NCI-H128 (cell line): Measurements from ENCODE around the gene COG5.

ENCODE experiments used
- DNase-seq: peaks from one replicate; lab custom pipeline; 2025; ENCODE audit not compliant: unreplicated experiment; lab: John Stamatoyannopoulos, UW

COG5 gene

DNA sequence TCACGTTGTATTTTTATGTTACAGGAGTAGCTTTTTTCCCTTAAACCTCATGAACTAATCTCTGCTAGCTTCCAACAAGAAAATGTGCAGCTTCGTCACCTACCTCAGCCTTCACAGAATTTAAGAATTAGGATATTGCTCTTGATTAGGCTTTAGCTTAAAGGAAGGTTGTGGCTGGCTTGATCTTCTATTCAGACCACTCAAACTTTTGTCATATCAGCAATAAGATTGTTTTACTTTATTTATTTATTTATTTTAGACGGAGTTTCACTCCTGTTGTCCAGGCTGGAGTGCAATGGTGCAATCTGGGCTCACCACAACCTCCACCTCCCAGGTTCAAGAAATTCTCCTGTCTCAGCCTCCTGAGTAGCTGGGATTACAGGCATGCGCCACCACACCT lies 219.4 kb downstream of the COG5 start:
- no peak for DNase-seq

DNA sequence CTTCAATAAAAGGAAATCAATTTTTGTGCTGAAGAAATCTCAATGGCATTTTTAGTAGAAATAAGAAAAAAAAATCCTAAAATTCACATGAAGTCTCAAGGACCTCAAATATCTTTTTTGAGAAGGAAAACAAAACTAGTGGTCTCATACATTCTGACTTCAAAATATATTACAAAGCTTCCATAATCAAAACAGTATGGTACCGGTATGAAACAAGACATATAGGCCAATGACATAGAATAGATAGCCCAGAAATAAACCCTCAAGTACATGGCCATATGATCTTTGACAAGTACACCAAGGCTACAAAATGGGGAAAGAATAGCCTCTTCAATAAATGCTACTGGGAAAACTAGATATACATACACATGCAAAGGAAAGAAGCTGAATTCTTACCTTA lies 225.6 kb downstream of the COG5 start:
- no peak for DNase-seq

DNA sequence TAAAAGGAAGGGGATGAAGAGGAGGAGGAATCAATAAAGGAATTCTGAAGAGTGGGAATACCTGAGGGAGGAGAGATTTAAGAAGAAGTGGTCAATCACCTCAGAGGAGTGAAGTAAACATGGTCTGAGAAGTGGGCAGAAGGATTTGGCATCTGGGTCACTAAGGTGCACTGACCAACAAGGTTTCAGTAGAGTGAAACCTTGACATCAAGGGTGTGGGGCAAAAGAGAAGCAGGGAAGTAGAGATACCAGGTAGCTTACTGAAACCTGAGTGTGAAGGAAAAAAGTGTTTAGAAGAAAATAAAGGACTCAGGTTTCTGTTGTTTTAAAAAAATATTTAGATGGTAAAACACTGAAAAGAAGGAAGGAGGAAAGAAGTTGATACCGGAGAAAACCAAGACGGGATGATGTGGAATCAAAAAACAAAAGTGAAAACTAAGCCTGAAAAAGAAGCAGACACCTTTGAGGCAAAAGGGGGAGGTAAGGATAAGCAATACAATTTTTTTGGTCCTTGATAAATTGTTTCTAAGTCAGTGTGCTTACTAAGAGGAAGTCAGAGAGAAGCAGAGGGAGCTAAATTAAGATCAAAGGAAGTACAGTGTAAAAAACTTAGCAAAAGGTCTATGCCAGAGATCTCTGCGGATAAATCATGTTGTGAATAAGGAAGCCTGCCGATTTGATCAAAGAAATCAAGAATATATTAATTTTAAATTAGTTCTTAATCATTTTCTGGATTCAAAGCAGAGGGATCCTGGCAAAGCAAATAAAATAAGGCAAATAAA lies 231.0 kb downstream of the COG5 start:
- DNase-seq, result no peak

DNA sequence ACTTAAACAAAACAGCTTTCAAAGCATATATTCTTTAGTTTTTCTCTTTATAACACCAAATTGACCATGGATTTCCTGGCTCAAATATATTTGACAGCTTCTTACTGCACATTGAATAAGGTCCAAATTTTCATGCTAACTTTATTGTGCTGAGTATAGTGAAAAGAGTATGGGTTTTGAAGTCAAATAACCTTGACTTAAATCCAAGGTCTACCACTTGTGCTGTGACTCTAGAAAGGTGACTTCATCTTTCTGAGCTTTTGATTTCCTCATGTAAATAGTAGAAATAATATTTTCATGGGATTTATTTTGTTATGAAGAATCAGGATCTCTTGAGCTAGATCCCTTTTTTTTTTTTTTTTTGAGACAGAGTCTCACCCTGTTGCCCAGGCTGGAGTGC lies 233.2 kb downstream of the COG5 start:
- no peak for DNase-seq

DNA sequence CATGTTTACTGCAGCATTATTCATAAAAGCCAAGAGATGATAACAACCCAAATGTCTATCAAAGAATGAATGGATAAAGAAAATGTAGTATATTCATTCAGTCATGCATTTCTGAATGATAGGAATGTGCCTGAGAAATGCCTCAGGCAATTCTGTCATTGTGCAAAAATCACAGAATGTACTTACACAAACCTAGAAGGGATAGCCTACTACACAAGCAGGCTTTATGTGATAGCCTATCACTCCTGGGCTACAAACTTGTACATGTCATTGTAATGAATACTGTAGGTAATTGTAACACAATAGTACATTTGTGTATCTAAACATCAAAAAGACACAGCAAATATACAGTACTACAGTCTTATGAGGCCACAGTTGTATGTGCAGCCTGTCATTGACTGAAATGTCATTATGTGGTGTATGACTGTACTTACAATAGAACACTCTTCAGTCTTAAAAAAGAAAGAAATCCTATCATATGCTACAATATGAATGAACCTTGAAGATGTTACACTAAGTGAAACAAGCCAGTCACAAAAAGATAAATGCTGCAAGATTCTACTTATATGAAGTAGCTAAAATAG lies 235.6 kb downstream of the COG5 start:
- no peak for DNase-seq

DNA sequence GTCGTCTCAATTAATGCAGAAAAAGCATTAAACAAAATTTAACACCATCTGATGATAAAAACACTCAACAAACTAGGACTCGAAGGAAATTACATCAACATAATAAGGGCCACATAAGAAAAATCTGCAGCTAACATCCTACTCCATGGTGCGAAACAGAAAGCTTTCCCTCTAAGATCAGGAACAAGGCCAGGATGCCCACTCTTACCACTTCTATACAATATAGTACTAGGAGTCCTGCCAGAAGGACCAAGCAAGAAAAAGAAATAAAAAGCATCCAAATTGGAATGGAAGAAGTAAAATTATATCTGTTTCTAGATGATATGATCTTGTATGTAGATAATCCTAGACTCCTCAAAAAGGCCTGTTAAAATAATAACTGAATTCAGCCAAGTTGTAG lies 237.7 kb downstream of the COG5 start:
- no peak for DNase-seq

DNA sequence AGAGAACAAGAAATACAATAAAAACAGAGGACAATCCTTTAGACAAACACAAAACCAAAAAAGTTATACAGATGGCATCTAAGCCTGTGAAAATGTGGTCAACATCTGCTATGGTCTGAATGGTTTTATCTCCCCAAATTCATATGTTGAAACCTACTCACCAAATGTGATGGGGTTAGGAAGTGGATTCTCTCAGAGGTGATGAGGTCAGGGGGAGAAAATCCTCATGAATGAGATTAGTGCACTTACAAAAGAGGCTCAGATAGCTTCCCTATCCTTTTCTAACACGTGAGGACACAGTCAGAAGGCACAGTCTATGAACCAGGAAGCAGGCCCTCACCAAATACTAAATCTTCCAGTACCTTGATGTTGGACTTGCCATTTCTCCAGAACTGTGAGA lies 241.7 kb downstream of the COG5 start:
- no peak for DNase-seq

DNA sequence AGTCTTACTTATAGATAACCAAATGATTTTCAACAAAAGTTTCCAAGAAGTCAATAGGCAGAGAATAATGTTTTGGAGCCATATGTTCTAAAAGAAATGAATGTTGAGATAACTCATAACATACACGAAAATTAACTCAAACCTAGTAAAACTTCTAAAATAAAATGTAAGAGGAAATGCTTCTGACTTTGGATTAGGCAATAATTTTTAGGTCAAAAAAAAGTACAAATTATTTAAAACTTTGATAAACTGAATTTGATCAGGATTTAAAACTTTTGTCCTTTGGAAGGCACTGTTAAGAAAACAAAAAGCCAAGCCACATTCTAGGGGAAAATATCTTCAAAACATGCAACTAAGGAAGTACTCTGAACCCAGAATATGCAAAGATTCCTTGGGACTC lies 242.1 kb downstream of the COG5 start:
- no peak for DNase-seq

DNA sequence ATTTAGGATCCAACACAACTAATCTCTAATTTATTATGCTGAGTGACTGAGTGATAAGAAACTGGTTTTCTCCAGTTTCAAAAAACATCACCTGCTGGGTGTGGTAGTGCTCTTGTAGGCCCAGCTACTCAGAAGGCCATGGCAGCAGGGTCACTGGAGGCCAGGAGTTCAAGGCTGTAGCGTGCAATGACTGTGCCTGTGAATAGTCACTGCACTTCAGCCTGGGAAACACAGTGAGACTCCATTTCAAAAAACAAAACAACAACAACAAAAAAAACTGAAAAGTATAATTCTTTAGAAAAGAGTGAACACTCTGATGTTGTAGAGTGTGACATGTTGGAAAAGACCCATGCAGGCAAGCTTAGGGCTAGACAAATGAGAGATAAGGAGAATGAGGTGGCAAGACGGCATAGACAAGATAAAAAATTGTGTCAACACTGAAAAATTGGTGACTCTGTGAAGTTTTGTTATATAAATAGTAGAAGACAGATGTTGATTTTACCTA lies 243.9 kb downstream of the COG5 start:
- no peak for DNase-seq

DNA sequence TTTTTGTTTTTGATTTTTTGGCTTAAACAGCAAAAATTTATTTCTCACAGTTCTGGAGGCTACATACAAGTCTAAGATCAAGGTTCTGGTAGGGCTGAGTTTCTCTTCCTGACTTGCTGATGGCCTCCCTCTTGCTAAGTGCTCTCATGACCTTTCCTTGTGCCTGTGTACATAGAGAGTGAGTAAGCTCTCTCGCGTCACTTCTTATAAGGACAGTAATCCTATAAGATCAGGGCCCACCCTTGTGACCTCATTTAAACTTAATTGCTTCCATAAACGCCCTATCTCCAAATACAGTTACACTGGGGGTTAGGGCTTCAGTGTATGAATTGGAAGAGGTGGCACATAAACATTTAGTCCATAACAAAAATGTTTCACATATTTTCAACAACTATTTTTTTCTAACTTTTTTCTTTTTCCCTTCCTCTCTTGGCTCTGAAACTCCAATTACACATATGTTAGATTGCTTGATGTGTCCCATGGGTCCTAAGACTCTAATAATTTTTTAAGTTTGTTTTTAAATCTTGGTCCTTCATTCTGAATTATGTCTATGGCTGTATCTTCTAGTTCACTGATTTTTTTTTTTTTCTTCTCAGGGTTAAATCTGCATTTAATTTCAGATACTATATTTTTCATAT lies 245.1 kb downstream of the COG5 start:
- no peak for DNase-seq

DNA sequence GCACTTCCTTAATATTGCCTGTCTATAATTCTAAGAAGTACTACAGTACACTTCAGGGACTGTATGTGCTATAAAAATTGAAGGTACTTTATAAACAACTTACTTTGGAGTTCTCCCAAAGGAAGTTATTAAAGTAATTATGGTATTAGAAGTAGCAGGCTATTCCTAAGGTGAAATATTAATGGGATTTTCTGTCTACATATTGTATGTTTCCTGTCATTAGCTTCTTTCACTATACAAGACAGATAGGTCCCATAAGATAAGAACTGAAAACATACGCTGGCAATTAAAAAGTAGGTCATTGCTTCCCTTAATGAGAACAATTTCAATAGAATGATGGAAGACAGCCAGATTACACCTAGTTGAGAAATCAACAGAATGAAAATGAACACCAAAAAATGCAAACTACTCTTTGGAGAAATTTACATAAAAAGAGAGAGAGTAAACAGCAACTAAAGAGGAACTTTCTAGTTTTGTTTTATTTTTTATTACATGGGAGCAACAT lies 248.0 kb downstream of the COG5 start:
- DNase-seq, result no peak

DNA sequence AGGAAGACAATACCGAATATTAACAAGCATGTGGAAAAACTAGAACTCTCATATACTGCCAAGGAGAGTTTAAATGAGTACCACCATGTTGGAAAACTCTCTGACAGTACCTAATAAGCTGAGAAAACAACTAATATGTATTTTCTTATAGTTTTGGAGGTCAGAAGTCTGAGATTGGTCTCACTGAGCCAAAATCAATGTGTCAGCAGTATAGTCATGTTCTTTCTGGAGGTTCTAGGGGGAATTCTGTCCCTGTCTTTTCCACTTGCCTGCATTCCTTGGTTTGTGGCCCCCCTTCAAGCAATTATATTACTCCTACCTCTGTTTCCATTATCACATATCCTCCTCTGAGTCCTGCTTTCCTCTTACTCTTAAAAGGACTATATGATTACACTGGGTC lies 250.4 kb downstream of the COG5 start:
- no peak for DNase-seq

DNA sequence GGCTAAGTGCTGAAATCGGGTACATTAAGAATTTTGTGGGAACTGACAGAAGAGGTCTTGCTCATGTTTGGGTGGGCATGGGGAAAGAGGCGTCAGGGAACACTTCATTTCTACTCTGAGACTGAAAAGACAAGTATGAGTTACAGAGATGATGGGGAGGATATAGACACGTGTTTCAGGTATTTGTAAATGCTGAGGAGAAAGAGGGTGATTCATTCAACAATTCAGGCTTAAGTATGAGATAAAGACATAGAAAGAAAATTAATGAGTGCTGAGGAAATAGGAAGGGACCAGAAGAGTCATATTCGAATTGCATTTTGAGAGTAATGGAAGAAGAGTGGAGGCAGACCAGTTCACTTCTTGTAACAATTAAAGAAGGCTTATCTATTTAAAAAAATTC lies 251.3 kb downstream of the COG5 start:
- no peak for DNase-seq

DNA sequence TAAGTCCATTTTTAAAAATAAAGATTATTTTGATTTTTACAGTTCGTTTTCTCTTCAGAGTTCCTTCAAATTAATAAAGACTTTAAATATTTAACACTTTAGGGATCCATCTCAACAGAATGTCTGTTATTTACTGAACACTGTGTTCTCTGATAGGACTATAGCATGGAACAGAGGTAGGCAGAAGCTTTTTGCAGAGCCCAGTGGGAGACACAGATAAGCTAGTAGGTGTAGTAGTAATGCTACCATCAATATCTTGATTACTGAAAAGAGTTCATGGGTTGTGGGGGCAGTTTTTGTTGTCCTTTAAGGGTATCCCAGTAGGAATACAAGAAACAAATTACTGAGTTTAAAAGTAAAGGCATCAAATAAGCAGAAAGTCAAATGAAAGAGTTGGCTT lies 254.4 kb downstream of the COG5 start:
- no peak for DNase-seq

DNA sequence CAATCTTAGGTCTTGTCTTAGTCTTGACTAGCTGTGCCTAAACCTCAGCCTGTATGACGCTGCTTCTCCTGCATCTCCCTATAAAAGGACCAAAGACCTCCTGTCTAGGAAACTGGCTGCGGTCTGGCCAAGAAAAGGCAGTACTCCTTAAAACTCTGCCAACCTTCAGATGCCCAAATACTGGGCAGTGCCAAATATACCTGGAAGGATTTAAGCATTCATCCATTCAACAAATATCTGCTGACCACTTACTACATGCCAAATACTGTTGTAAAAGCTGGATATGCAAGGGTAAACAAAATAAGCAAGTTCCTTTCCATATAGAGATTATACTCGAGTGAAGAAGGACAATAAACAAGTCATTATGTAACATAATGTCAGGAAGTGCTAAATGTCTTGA lies 259.1 kb downstream of the COG5 start:
- DNase-seq, result no peak

DNA sequence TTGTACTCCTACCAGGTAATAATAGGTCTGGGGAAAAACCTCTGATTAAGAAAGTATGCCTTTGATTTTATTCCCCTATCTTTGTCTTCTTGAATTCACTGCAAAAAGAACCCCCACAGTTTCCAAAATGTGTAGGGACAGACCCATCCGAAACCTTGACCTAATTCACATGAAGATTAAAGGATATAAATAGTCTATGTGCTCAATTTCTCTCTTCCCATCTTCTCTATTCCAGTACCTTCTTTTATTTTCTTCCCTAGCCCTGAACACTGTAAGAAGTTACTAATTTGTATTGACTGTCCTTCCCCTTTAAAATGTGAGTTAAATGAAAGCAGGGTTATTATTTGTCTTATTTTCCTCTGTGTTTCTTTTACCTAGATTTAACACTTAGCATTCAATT lies 259.7 kb downstream of the COG5 start:
- DNase-seq, result no peak

DNA sequence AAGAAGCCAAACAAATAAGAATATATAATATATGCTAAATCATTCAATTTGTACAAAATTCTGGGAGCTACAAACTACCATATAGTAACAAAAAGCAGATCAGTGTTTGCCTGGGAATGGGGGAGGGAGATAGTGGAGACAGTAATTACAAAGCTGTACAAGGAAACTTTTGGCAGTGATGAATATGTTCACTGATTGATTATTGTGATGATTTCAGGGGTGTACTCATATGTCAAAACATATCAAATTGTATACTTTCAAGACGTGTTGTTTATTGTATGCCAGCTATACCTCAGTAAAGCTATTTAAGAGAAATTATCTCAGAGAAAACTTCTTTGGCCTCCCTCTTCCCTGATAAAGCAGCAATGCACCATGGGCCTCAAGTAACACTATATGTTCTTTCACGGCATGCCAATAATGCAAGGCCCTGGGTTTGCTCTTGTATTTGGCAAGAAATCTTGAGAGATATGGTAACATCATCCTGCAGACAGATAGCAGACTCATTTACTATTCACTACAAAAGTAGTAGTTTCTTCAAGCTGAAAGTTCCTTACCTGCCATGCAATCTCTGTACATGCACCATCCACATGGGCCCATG lies 261.4 kb downstream of the COG5 start:
- no peak for DNase-seq

DNA sequence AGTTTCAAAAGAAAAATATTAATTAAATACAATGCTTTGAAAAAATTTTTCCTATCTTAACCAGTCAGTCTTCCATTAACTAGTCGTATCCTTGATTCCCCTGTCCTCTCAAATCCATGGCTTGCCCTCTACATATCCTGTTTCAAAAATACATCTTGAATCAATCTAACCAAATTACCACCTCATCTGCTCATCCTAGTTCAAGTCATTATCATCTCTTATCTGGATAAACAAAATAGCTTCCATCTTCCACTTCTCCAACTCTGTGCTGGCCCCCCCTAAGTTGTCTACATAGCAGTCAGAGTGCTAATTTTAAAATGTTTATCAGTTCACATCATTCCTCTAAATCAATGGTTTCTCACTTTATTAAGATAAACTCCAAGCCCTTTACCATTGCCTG lies 269.5 kb downstream of the COG5 start:
- no peak for DNase-seq

DNA sequence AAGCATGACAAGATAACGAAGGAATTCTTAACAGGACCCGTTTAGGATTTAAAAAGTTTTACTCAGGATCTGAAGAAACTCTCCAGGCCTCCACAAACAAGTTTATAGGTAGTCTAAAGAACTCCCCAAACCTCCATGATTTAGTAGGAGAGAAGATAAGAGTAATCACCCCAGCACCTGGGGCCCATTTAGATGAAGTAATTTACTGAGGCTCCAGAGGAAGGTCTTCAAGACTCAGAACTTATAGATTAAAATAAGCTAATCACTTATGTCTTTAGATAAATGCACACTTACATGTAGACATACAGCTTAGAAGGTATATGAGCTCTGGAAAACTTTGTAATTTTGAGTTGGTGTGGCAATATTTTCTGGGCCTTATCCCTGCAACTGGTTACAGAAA lies 271.1 kb downstream of the COG5 start:
- no peak for DNase-seq

DNA sequence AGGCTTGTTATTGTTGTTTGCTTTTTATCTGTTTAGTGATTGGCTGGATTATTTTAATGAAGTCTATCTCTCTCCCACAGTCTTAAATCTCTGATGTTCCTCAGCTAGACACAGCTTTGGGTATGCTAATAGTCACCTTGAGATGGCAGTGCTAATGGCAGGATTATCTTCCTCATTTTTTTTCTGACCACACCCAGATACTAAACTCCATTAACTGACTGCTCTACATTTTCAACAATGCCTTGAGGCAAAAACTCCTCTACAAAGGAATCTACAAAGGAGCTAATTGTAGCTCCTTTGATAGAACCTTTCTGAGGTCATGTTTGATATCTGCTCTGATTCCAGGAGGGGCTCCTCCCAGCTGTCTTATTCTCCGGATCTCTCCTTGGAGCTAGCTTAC lies 272.3 kb downstream of the COG5 start:
- DNase-seq, result no peak

DNA sequence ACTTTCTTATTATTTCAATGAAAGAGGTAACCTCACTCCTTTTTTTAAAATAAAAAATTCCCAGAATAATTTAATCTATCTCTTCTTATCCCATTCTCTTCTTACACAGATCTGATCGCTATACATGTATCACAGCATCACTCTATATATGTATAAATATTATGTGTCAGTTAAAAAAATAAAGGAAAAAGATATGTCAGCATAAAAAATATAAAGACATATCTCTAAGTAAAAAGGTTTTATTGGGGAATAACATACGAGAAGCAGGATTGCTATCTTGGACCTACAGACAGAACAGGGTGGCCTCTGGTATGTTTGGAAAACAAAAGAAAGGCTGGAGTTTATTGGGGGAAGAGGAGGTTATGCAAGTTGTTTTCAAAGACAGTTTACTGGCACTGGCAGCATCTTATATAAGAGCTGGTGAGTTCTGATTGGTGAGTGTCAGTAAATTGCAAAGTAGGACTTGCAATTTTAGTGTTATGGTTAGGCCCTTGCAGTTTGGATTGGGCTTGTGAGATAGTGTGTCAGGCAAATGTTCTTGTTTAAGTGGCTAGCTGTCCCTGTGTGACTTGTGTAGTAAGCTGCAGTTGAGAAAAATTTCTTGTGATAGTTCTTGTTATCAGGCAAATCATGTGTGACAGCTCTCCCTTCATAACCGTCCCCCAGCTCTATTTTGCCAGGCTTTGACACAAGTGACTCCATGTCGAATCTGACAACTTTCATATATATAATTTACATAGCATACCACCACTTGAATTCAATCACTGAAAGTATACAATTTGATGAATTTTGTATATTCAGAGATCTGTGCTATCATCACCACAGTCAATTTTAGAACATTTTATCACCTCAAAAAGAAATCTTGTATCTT lies 276.7 kb downstream of the COG5 start:
- DNase-seq, result no peak
